Measurements from ENCODE around the gene NUP43. TPM values are rescaled to one million over a fixed set of nuclear protein-coding genes. Genes with fewer than 3 reads are reported as not detected.

Gene NUP43
- total RNA-seq, 1 experiment from 2014 or later = 42.8 TPM

DNA sequence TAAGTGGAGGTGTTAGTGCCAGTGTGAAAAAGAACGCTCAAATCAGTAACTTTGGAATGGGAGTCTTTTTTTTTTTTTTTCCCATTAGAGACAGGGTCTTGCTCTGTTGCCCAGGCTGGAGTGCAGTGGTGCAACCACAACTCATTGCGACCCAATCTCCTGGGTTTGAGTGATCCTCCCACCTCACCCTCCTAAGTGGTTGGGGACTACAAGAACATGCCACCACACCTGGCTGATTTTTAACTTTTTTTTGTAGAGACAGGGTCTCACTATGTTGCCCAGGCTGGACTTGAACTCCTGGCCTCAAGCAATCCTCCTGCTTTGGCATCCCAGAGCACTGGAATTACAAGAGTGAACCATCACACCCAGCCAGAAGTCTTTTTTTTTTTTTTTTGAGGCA is 48.2 kb downstream of the NUP43 start:
- CTCF ChIA-PET = no interaction called here
- intact Hi-C loops (cut with micrococcal nuclease; ENCODE audit: unreplicated experiment) = no loop called here
- no peak for DNase-seq
- Mint-ChIP-seq H3K9me3 (ENCODE audit: low read depth, unreplicated experiment) (no peaks in the 10 kb centered on the region), H3K36me3 (ENCODE audit: insufficient read depth, unreplicated experiment) (peaks cover 6% of the 10 kb centered on the region), H3K4me1 (ENCODE audit: low read depth, unreplicated experiment) (no peaks in the 10 kb centered on the region), H3K4me3 (ENCODE audit: low read depth, unreplicated experiment) (no peak overlapping the region), H3K27me3 (ENCODE audit: unreplicated experiment) (no peaks in the 10 kb centered on the region), H3K27ac (ENCODE audit: unreplicated experiment) (no peak overlapping the region)
- no TSS peak for BruUV-seq (replicated peaks)
- TF ChIP-seq, protein P1, sequence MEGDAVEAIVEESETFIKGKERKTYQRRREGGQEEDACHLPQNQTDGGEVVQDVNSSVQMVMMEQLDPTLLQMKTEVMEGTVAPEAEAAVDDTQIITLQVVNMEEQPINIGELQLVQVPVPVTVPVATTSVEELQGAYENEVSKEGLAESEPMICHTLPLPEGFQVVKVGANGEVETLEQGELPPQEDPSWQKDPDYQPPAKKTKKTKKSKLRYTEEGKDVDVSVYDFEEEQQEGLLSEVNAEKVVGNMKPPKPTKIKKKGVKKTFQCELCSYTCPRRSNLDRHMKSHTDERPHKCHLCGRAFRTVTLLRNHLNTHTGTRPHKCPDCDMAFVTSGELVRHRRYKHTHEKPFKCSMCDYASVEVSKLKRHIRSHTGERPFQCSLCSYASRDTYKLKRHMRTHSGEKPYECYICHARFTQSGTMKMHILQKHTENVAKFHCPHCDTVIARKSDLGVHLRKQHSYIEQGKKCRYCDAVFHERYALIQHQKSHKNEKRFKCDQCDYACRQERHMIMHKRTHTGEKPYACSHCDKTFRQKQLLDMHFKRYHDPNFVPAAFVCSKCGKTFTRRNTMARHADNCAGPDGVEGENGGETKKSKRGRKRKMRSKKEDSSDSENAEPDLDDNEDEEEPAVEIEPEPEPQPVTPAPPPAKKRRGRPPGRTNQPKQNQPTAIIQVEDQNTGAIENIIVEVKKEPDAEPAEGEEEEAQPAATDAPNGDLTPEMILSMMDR (IDR thresholded peaks at IDR 0.05; ENCODE audit: unreplicated experiment) = no peak

DNA sequence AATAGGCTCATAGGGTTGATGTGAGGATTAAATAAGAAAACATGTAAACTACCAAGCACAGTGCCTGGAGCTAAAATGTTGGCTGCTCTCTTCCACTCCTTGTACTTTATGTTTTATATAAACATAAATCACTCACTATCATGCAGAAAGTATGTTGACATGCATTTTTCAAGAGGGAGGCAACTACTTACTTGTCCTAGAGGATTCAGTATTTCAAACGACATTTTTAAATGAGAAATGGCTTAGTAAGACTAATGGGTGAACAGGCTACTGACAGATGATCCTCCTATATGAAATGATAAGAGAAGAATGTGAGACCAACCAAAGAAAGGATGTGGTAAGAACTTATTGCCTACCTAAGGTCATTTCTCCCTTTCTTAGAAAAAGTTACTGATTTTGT is 49.4 kb downstream of the NUP43 start:
- intact Hi-C loops (cut with micrococcal nuclease; ENCODE audit: unreplicated experiment) = no loop called here
- peaks cover 6% of the 10 kb centered on the region for H3K36me3 Mint-ChIP-seq (ENCODE audit: insufficient read depth, unreplicated experiment)
- CTCF ChIA-PET = no interaction called here
- BruUV-seq (replicated peaks) = no TSS peak
- no peaks in the 10 kb centered on the region for H3K4me1 Mint-ChIP-seq (ENCODE audit: low read depth, unreplicated experiment)
- no peak overlapping the region for H3K27ac Mint-ChIP-seq (ENCODE audit: unreplicated experiment)
- no peaks in the 10 kb centered on the region for H3K27me3 Mint-ChIP-seq (ENCODE audit: unreplicated experiment)
- no peaks in the 10 kb centered on the region for H3K9me3 Mint-ChIP-seq (ENCODE audit: low read depth, unreplicated experiment)
- H3K4me3 Mint-ChIP-seq (ENCODE audit: low read depth, unreplicated experiment) = no peak overlapping the region
- DNase-seq = no peak
- TF ChIP-seq, protein P1 (IDR thresholded peaks at IDR 0.05; ENCODE audit: unreplicated experiment) = no peak

DNA sequence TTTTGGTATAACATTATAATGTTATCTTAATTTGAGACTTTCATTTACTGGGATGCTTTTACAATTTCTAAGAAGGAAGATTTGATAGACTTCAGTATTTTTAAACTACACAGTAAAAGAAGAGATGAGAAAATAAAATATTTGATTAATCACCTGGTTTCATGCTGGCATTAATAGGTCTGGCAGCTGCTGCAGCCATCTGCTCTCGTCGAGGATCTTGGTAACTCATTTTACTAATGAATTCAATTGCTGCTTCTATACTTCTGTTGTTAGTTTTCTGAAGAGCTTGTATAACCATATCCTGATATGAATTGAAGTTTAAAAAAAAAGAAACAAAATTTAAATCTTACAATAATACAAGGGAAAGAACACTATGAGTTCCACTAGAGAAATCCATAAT is 51.4 kb downstream of the NUP43 start:
- peaks cover 10% of the 10 kb centered on the region for H3K36me3 Mint-ChIP-seq (ENCODE audit: insufficient read depth, unreplicated experiment)
- DNase-seq = no peak
- TF ChIP-seq, protein P1 (IDR thresholded peaks at IDR 0.05; ENCODE audit: unreplicated experiment) = no peak
- H3K27me3 Mint-ChIP-seq (ENCODE audit: unreplicated experiment) = no peaks in the 10 kb centered on the region
- intact Hi-C loops (cut with micrococcal nuclease; ENCODE audit: unreplicated experiment) = no loop called here
- CTCF ChIA-PET = no interaction called here
- H3K27ac Mint-ChIP-seq (ENCODE audit: unreplicated experiment) = no peak overlapping the region
- no TSS peak for BruUV-seq (replicated peaks)
- H3K4me1 Mint-ChIP-seq (ENCODE audit: low read depth, unreplicated experiment) = no peaks in the 10 kb centered on the region
- H3K9me3 Mint-ChIP-seq (ENCODE audit: low read depth, unreplicated experiment) = no peaks in the 10 kb centered on the region
- no peak overlapping the region for H3K4me3 Mint-ChIP-seq (ENCODE audit: low read depth, unreplicated experiment)

DNA sequence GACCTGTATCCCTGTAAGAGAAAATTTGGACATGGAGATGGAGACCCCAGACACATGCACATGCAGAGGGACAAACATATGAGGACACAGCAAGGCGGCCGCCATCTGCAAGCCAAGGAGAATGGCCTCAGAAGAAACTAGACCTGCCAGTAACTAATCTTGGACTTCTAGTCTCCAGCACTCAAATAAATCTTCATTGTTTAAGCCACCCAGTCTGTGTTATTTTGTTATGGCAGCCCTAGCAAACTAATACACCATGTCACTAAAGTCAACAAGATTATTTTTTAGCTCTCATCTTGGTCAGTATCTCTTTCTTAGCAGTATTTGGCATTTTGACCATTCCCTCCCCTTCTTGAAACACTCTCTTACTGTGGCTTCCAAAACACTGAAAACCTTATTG is 55.1 kb downstream of the NUP43 start:
- Mint-ChIP-seq H3K4me3 (ENCODE audit: low read depth, unreplicated experiment) (no peak overlapping the region), H3K9me3 (ENCODE audit: low read depth, unreplicated experiment) (no peaks in the 10 kb centered on the region), H3K27ac (ENCODE audit: unreplicated experiment) (no peak overlapping the region), H3K36me3 (ENCODE audit: insufficient read depth, unreplicated experiment) (peaks cover 10% of the 10 kb centered on the region), H3K27me3 (ENCODE audit: unreplicated experiment) (no peaks in the 10 kb centered on the region), H3K4me1 (ENCODE audit: low read depth, unreplicated experiment) (no peaks in the 10 kb centered on the region)
- no peak for DNase-seq
- TF ChIP-seq, protein P1 (IDR thresholded peaks at IDR 0.05; ENCODE audit: unreplicated experiment) = no peak
- no TSS peak for BruUV-seq (replicated peaks)
- intact Hi-C loops (cut with micrococcal nuclease; ENCODE audit: unreplicated experiment) = no loop called here
- CTCF ChIA-PET = no interaction called here

DNA sequence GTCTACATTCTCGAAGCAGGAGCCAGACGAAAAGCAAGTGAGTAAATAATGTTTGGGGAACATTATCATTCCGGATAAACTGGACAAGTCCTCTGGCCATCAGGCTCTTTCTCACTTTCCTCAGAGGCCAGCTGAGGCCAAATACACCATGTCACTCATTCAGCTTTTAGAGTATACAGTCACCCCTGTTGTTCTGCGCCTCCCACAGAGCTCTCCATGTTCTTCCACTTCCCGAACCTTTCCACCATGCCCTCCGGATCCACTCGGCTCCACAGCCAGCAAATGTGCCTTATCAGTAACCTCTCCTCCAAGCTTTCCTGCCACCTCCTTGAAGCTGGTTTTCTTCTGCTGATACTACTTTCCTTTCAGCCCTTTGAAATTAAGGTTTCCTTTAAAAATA is 60.1 kb downstream of the NUP43 start:
- Mint-ChIP-seq H3K4me1 (ENCODE audit: low read depth, unreplicated experiment) (no peaks in the 10 kb centered on the region), H3K9me3 (ENCODE audit: low read depth, unreplicated experiment) (no peaks in the 10 kb centered on the region), H3K4me3 (ENCODE audit: low read depth, unreplicated experiment) (no peak overlapping the region), H3K27ac (ENCODE audit: unreplicated experiment) (peak overlapping the region; percentile 19), H3K36me3 (ENCODE audit: insufficient read depth, unreplicated experiment) (peaks cover 9% of the 10 kb centered on the region), H3K27me3 (ENCODE audit: unreplicated experiment) (no peaks in the 10 kb centered on the region)
- no peak for DNase-seq
- CTCF ChIA-PET = no interaction called here
- intact Hi-C loops (cut with micrococcal nuclease; ENCODE audit: unreplicated experiment) = no loop called here
- BruUV-seq (replicated peaks) = no TSS peak
- TF ChIP-seq, protein P1 (IDR thresholded peaks at IDR 0.05; ENCODE audit: unreplicated experiment) = no peak
